ENCODE results near the gene SERPINH1. TPM values are rescaled to one million over a fixed set of nuclear protein-coding genes. Genes with fewer than 3 reads are reported as not detected.

SERPINH1 gene
- total and polyA plus RNA-seq, 2 of the 13 experiments (the other 11 are each of a cell fraction or from before 2014, with no cell fraction given), result 83.6 to 83.8 TPM

GRCh38 chr11:75536786-75537641 lies 25.0 kb upstream of the SERPINH1 start (continued):
- no peak for TF ChIP-seq ZBTB40 (IDR thresholded peaks at IDR 0.05)
- TF ChIP-seq ZBTB40 (CRISPR knock-in tag; IDR thresholded peaks at IDR 0.05), result no peak
- TF ChIP-seq ZKSCAN5 (CRISPR knock-in tag; IDR thresholded peaks at IDR 0.05), result no peak
- TF ChIP-seq ZFP36L2 (CRISPR knock-in tag; IDR thresholded peaks at IDR 0.05), result no peak
- TF ChIP-seq MBNL3 (CRISPR knock-in tag; conservative IDR thresholded peaks at IDR 0.05), result no peak
- 0 out of 2 replicates have a peak, but pooled peaks have one; percentile 10 for TF ChIP-seq STAG1 (CRISPR knock-in tag; IDR thresholded peaks at IDR 0.05)
- no peak for TF ChIP-seq GZF1 (CRISPR knock-in tag; IDR thresholded peaks at IDR 0.05)
- no peak for TF ChIP-seq HNF4G (IDR thresholded peaks at IDR 0.05; ENCODE audit: borderline replicate concordance, low read depth, low read length)
- TF ChIP-seq HNF4G (CRISPR knock-in tag; IDR thresholded peaks at IDR 0.05; ENCODE audit: borderline replicate concordance, low read depth), result no peak
- TF ChIP-seq GTF2F1 (IDR thresholded peaks at IDR 0.05; ENCODE audit: low read length), result no peak
- no peak for TF ChIP-seq REST (IDR thresholded peaks at IDR 0.05; ENCODE audit: borderline replicate concordance in 1 of 2, low read depth in 1 of 2, low read length in 2 of 2)
- no peak for TF ChIP-seq HIC2 (CRISPR knock-in tag; IDR thresholded peaks at IDR 0.05; ENCODE audit: low read depth)
- TF ChIP-seq ZMYM3 (CRISPR knock-in tag; IDR thresholded peaks at IDR 0.05), result 0 out of 2 replicates have a peak, but pooled peaks have one; percentile 23
- no peak for TF ChIP-seq SNAPC5 (CRISPR knock-in tag; IDR thresholded peaks at IDR 0.05; ENCODE audit: borderline replicate concordance)

All from HepG2 (cell line).